IPS DF 4.7 (cell line): ENCODE data around the gene FAM156A.
"Not testable (repeated sequence)": the region's sequence is repeated elsewhere in the genome, so short reads cannot be mapped to it uniquely, and the experiment has no call there.

Experiments
- DNase-seq: peaks from one replicate; pipeline ENCODE4 v3.0.0-alpha.2; 2013; ENCODE audit warnings: low spot score; ENCODE audit errors: extremely low read depth

The FAM156A gene

DNA sequence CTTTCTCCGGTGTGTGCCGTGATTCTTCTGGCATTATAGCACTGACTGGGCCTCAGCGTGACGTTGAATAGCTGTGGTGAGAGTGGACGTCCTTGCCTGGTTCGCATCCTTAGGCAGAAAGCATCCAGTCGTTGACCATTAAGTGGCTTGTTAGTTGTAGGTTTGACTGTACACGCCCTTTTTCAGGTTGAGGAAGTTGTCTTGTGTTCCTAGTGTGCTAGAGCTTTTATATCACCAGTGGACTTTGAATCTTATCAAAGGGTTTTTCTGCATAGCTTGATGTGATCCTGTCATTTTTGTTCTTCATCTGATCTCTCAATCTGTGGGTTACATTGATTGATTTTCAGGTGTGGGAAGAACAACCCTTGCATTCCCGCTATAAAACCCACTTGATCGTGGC, 52.8 kb downstream of the FAM156A start:
- not testable (repeated sequence) for DNase-seq
